Karpas-422 (cell line): ENCODE measurements around the gene GPLD1. TPM values are rescaled to one million over a fixed set of nuclear protein-coding genes. Genes with fewer than 3 reads are reported as not detected.
A peak's percentile ranks its signal among the peaks of the same experiment; 100 is the strongest.

Source experiments
- DNase-seq: peaks from one replicate; pipeline ENCODE4 v3.0.0-alpha.2; 2015
- H2AFZ ChIP-seq: fragments of 200-600 bp; sonication (generic); 2 replicates; pipeline ENCODE4 v1.6.1; 2014; ENCODE audit warnings: antibody characterized with exemption, low read length, mixed read lengths
- H3K27ac ChIP-seq: fragments of 200-600 bp; sonication (generic); 2 replicates; pipeline ENCODE4 v1.5.1; 2014; ENCODE audit warnings: mild to moderate bottlenecking, low read length, moderate library complexity
- H3K27me3 ChIP-seq: fragments of 200-600 bp; sonication (generic); 2 replicates; pipeline ENCODE4 v1.6.1; 2014; ENCODE audit warnings: low read length, mixed read lengths
- H3K36me3 ChIP-seq: fragments of 200-600 bp; sonication (generic); 2 replicates; pipeline ENCODE4 v1.6.1; 2014; ENCODE audit warnings: low read length, mixed read lengths; ENCODE audit not compliant: insufficient read depth
- H3K4me1 ChIP-seq: fragments of 200-600 bp; sonication (generic); 2 replicates; pipeline ENCODE4 v1.6.1; 2014; ENCODE audit warnings: mild to moderate bottlenecking, low read length, mixed read lengths
- H3K4me2 ChIP-seq: fragments of 200-600 bp; sonication (generic); 2 replicates; pipeline ENCODE4 v1.6.1; 2014; ENCODE audit warnings: low read length, low read depth, mild to moderate bottlenecking; ENCODE audit not compliant: poor library complexity, severe bottlenecking
- H3K4me3 ChIP-seq: fragments of 200-600 bp; sonication (generic); 2 replicates; pipeline ENCODE4 v1.5.1; 2014; ENCODE audit warnings: mild to moderate bottlenecking, antibody characterized with exemption, low read length, mixed read lengths
- H3K79me2 ChIP-seq: fragments of 200-600 bp; sonication (generic); 2 replicates; pipeline ENCODE4 v1.6.1; 2014; ENCODE audit warnings: mild to moderate bottlenecking, low read length, mixed read lengths
- H3K9ac ChIP-seq: fragments of 200-600 bp; sonication (generic); 2 replicates; pipeline ENCODE4 v1.6.0; 2014; ENCODE audit warnings: low read length
- H3K9me2 ChIP-seq: fragments of 200-600 bp; sonication (generic), shearing (Covaris generic); replicated peaks from 2 replicates; pipeline ENCODE4 v1.6.0; 2014; ENCODE audit warnings: mild to moderate bottlenecking, low read length, moderate library complexity; ENCODE audit not compliant: insufficient read depth
- H3K9me3 ChIP-seq: fragments of 300-700, 200-600 bp; sonication (generic); 2 replicates; pipeline ENCODE4 v1.6.1; 2014; ENCODE audit warnings: low read length, mixed read lengths
- H4K20me1 ChIP-seq: fragments of 200-600 bp; sonication (generic); 2 replicates; pipeline ENCODE4 v1.6.1; 2014; ENCODE audit warnings: mild to moderate bottlenecking, antibody characterized with exemption, low read length, low read depth; ENCODE audit not compliant: insufficient read depth
- total RNA-seq: library from RNA; depleted of rRNA; stranded (reverse); fragments of >200 nt; shearing (Covaris generic); gene quantifications from 2 replicates; pipeline ENCODE4 v1.2.3, GENCODE V29; 2014; ENCODE audit warnings: low replicate concordance

The GPLD1 gene
- total RNA-seq, 1 experiment from 2014 or later, result 9.0 TPM

- DNase-seq, result no peak
- H3K4me3 ChIP-seq, result no peak overlapping the region
- H3K4me2 ChIP-seq, result no peak overlapping the region
- no peaks in the 10 kb centered on the region for H3K9me2 ChIP-seq
- H3K79me2 ChIP-seq, result peaks cover 58% of the 10 kb centered on the region
- peaks cover 45% of the 10 kb centered on the region for H3K4me1 ChIP-seq
- no peak overlapping the region for H3K9ac ChIP-seq
- H3K9me3 ChIP-seq, result no peaks in the 10 kb centered on the region
- no peak overlapping the region for H2AFZ ChIP-seq
- no peaks in the 10 kb centered on the region for H4K20me1 ChIP-seq
- H3K36me3 ChIP-seq, result peaks cover 83% of the 10 kb centered on the region
- H3K27me3 ChIP-seq, result no peaks in the 10 kb centered on the region
- no peak overlapping the region for H3K27ac ChIP-seq
Observed at GRCh38 chr6:24412294-24412693, 77.1 kb downstream of the GPLD1 start.

- DNase-seq, result no peak
- no peaks in the 10 kb centered on the region for H3K27me3 ChIP-seq
- no peaks in the 10 kb centered on the region for H4K20me1 ChIP-seq
- H3K4me3 ChIP-seq, result no peak overlapping the region
- peaks cover 39% of the 10 kb centered on the region for H3K4me1 ChIP-seq
- H2AFZ ChIP-seq, result no peak overlapping the region
- no peaks in the 10 kb centered on the region for H3K9me2 ChIP-seq
- H3K36me3 ChIP-seq, result peaks cover 80% of the 10 kb centered on the region
- H3K9me3 ChIP-seq, result no peaks in the 10 kb centered on the region
- no peak overlapping the region for H3K4me2 ChIP-seq
- no peak overlapping the region for H3K27ac ChIP-seq
- H3K79me2 ChIP-seq, result peaks cover 65% of the 10 kb centered on the region
- no peak overlapping the region for H3K9ac ChIP-seq
Observed at GRCh38 chr6:24410622-24411021, 78.8 kb downstream of the GPLD1 start.

GRCh38 chr6:24408719-24409410, 80.5 kb downstream of the GPLD1 start:
- peaks cover 77% of the 10 kb centered on the region for H3K79me2 ChIP-seq
- no peak overlapping the region for H3K9ac ChIP-seq
- H2AFZ ChIP-seq, result no peak overlapping the region
- H3K27me3 ChIP-seq, result no peaks in the 10 kb centered on the region
- H3K4me1 ChIP-seq, result peaks cover 41% of the 10 kb centered on the region
- DNase-seq, result no peak
- peak overlapping the region; percentile 7 for H3K4me2 ChIP-seq
- H3K27ac ChIP-seq, result no peak overlapping the region
- no peak overlapping the region for H3K4me3 ChIP-seq
- H3K9me3 ChIP-seq, result no peaks in the 10 kb centered on the region
- no peaks in the 10 kb centered on the region for H3K9me2 ChIP-seq
- H3K36me3 ChIP-seq, result peaks cover 76% of the 10 kb centered on the region
- no peaks in the 10 kb centered on the region for H4K20me1 ChIP-seq

- Histone ChIP-seq H3K27ac (no peak overlapping the region), H3K9ac (no peak overlapping the region), H3K4me1 (peaks cover 68% of the 10 kb centered on the region), H3K4me2 (no peak overlapping the region), H3K27me3 (no peaks in the 10 kb centered on the region), H3K4me3 (no peak overlapping the region), H4K20me1 (no peaks in the 10 kb centered on the region), H3K9me3 (no peaks in the 10 kb centered on the region), H3K9me2 (peaks cover 7% of the 10 kb centered on the region; the same call in 1 of the 2 replicates), H2AFZ (no peak overlapping the region), H3K79me2 (peaks cover 84% of the 10 kb centered on the region), H3K36me3 (peaks cover 47% of the 10 kb centered on the region)
- DNase-seq, result no peak
Observed at GRCh38 chr6:24405262-24405661, 84.1 kb downstream of the GPLD1 start.

DNA sequence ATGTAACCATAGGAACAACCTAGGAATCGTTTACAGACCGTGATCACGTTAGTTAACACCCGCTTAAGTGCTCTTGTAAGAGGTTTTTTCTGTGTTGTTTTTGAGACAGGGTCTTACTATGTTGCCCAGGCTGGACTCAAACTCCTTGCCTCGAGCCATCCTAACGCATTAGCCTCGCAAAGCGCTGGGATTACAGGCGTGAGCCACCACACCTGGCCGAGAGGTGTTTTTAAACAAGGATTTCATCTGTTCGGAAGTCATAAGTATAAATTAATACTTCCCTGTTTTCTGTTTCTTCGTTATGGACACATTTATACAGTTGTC, 85.9 kb downstream of the GPLD1 start:
- Histone ChIP-seq H3K4me1 (peaks cover 61% of the 10 kb centered on the region), H4K20me1 (no peaks in the 10 kb centered on the region), H3K27me3 (no peaks in the 10 kb centered on the region), H3K27ac (peak overlapping the region; percentile 49), H3K36me3 (peaks cover 32% of the 10 kb centered on the region; the same call in 1 of the 2 replicates), H3K9me2 (peaks cover 7% of the 10 kb centered on the region; the same call in 1 of the 2 replicates), H2AFZ (no peak overlapping the region), H3K4me3 (peak overlapping the region; percentile 81), H3K79me2 (peaks cover 66% of the 10 kb centered on the region), H3K9me3 (no peaks in the 10 kb centered on the region), H3K9ac (peak overlapping the region; percentile 93), H3K4me2 (peak overlapping the region; percentile 84)
- DNase-seq, result peak; percentile 75

DNA sequence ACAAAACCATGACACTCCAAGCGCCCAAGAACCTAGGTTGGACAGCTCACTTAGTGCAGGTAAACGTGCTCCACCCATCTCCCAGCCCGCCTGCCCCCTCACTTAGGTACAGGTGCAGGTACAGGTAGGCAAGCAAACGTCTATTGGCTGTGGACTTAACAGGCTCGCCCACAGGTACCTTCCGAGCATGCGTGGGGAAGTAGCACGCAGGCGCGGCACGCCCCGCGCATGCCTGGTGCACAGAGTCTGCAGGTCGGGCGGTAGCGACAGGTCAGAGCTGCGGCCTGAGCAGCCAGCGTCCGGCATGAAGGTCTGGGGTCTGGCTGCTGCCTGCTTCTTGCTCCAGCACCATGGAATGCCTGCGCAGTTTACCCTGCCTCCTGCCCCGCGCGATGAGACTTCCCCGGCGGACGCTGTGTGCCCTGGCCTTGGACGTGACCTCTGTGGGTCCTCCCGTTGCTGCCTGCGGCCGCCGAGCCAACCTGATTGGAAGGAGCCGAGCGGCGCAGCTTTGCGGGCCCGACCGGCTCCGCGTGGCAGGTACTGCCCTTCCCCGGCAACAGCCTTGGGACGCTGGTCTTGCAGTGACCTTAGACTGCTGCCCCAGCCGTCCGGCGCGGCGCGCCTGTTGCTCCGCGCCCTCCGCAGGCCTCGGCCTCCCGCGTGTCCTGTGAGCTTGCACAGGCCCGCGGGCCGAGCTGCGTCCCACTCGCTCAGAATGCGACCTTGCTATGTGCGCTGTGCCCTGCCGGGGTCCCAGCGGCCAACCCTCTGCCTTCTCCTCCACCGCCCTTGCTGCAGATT, 86.5 kb downstream of the GPLD1 start, which contains the start of gene MRS2:
MRS2 (plus strand) TSS at position 240 of the 804 bp plus-strand sequence; CDS start at position 351, 111 bp downstream.
- peak within 1 kb of the TSS; percentile 81 for H3K4me3 ChIP-seq
- H3K4me2 ChIP-seq, result peak within 1 kb of the TSS; percentile 84
- peaks cover 26% of the 10 kb centered on the region; the same call in 1 of the 2 replicates for H3K36me3 ChIP-seq
- H3K9ac ChIP-seq, result peak within 1 kb of the TSS; percentile 93
- H3K27ac ChIP-seq, result peak within 1 kb of the TSS; percentile 49
- H3K9me3 ChIP-seq, result no peaks in the 10 kb centered on the region
- peaks cover 55% of the 10 kb centered on the region for H3K4me1 ChIP-seq
- peaks cover 60% of the 10 kb centered on the region for H3K79me2 ChIP-seq
- peak within 1 kb of the TSS; percentile 84 for H2AFZ ChIP-seq
- DNase-seq, result peak; percentile 89
- no peaks in the 10 kb centered on the region for H3K27me3 ChIP-seq
- H3K9me2 ChIP-seq, result peaks cover 7% of the 10 kb centered on the region; the same call in 1 of the 2 replicates
- H4K20me1 ChIP-seq, result no peaks in the 10 kb centered on the region

GRCh38 chr6:24401458-24401857, 87.9 kb downstream of the GPLD1 start:
- Histone ChIP-seq H3K27me3 (no peaks in the 10 kb centered on the region; the same call in 1 of the 2 replicates), H3K9me2 (peaks cover 7% of the 10 kb centered on the region; the same call in 1 of the 2 replicates), H3K4me3 (no peak overlapping the region), H2AFZ (peak overlapping the region; percentile 84; the same call in 1 of the 2 replicates), H4K20me1 (no peaks in the 10 kb centered on the region), H3K9ac (peak overlapping the region; percentile 45; the same call in 1 of the 2 replicates), H3K4me2 (peak overlapping the region; percentile 56), H3K9me3 (peaks cover 7% of the 10 kb centered on the region; the same call in 1 of the 2 replicates), H3K36me3 (peaks cover 13% of the 10 kb centered on the region), H3K79me2 (peaks cover 47% of the 10 kb centered on the region), H3K4me1 (peaks cover 46% of the 10 kb centered on the region), H3K27ac (peak overlapping the region; percentile 70)
- DNase-seq, result no peak
